Upper lobe of right lung (tissue), 1 donor: Measurements from ENCODE around the gene GNAO1. TPM values are rescaled to one million over a fixed set of nuclear protein-coding genes. Genes with fewer than 3 reads are reported as not detected.

Source experiments
- ATAC-seq: fragments of 200-7000 bp; cut with Tn5 transposase; one replicate; pipeline ENCODE4 v1.9.1; 2020; ENCODE audit warnings: mild to moderate bottlenecking, moderate library complexity
- DNase-seq: peaks from one replicate; pipeline ENCODE4 v3.0.0-alpha.2; 2020
- H3K27ac ChIP-seq: fragments of 200-600 bp; one replicate; pipeline ENCODE4 v1.8.0; 2022
- H3K27me3 ChIP-seq: fragments of 200-600 bp; one replicate; pipeline ENCODE4 v1.8.0; 2022; ENCODE audit warnings: mild to moderate bottlenecking
- H3K36me3 ChIP-seq: fragments of 200-600 bp; one replicate; pipeline ENCODE4 v1.8.0; 2022
- H3K4me1 ChIP-seq: fragments of 200-600 bp; one replicate; pipeline ENCODE4 v1.8.0; 2022
- H3K4me3 ChIP-seq: fragments of 200-600 bp; one replicate; pipeline ENCODE4 v1.8.0; 2022; ENCODE audit warnings: mild to moderate bottlenecking
- H3K9me3 ChIP-seq: fragments of 200-600 bp; one replicate; pipeline ENCODE4 v1.8.0; 2022
- CTCF ChIP-seq: fragments of 200-600 bp; IDR thresholded peaks from one replicate; pipeline ENCODE4 v1.8.0; 2022; ENCODE audit warnings: antibody characterized with exemption
- intact Hi-C: fragments of 100-400 bp; cut with DNase I; formaldehyde crosslinking; loops from one replicate; pipeline ENCODE4 v1.11.0; 2022
- total RNA-seq: library from RNA; stranded (reverse); fragmentation: NEBNext Ultra II Directional; extraction: Animal tissue kit (Norgen Biotek cat#: 25700); gene quantifications from one replicate; pipeline ENCODE4 v1.2.1, GENCODE V29; 2021
- donor health status: DM: no; HTN: yes; CAD: no; lungs with severe emphysema.

GNAO1 gene
- total RNA-seq, 1 donor from 2014 or later: 1.8 TPM

DNA sequence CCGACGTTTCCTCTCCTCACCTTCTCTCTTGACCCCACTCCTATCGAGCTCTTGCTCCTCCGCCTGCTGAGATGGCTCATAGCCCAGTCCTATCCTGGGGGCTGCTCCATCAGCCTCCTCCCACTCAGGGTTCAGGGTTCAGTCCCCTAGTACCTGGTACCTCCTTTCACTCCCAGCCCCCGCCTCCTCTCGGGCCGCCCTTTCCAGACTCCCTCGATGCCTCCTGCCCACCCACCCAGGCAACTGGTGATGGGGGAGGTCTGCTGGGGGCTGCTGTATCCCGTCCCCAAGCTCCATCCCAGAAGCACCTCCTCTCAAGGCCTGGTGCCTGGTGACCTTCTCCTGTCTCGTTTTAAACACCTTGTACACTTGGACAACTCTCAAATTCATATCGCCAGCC is 140.1 kb downstream of the GNAO1 start:
- DNase-seq: no peak

GRCh38 chr16:56331915-56332314 is 140.6 kb downstream of the GNAO1 start:
- no peak for TF ChIP-seq CTCF
- no peaks in the 10 kb centered on the region for H3K4me1 ChIP-seq
- H3K27ac ChIP-seq: no peak overlapping the region
- no peaks in the 10 kb centered on the region for H3K9me3 ChIP-seq
- no peaks in the 10 kb centered on the region for H3K36me3 ChIP-seq
- intact Hi-C loops: no loop called here
- H3K4me3 ChIP-seq: no peak overlapping the region
- no peaks in the 10 kb centered on the region for H3K27me3 ChIP-seq
- ATAC-seq (no peak), DNase-seq (no peak)

More for the DNA sequence above, 140.1 kb downstream of the GNAO1 start:
- TF ChIP-seq CTCF: no peak
- Histone ChIP-seq H3K4me1 (no peaks in the 10 kb centered on the region), H3K36me3 (no peaks in the 10 kb centered on the region), H3K4me3 (no peak overlapping the region), H3K27me3 (no peaks in the 10 kb centered on the region), H3K9me3 (no peaks in the 10 kb centered on the region), H3K27ac (no peak overlapping the region)
- intact Hi-C loops: no loop called here
- no peak for ATAC-seq

- TF ChIP-seq CTCF: peak; percentile 23
- ATAC-seq (peak; percentile 57), DNase-seq (peak; percentile 75)
Observed at GRCh38 chr16:56332464-56333079, 141.3 kb downstream of the GNAO1 start.

GRCh38 chr16:56334761-56335160 is 143.5 kb downstream of the GNAO1 start:
- intact Hi-C loops: no loop called here
- ATAC-seq (no peak), DNase-seq (no peak)

More at GRCh38 chr16:56332464-56333079, 141.3 kb downstream of the GNAO1 start:
- Histone ChIP-seq H3K9me3 (no peaks in the 10 kb centered on the region), H3K27ac (no peak overlapping the region), H3K27me3 (no peaks in the 10 kb centered on the region), H3K4me3 (no peak overlapping the region), H3K36me3 (no peaks in the 10 kb centered on the region), H3K4me1 (no peaks in the 10 kb centered on the region)
- intact Hi-C loops: no loop called here

DNA sequence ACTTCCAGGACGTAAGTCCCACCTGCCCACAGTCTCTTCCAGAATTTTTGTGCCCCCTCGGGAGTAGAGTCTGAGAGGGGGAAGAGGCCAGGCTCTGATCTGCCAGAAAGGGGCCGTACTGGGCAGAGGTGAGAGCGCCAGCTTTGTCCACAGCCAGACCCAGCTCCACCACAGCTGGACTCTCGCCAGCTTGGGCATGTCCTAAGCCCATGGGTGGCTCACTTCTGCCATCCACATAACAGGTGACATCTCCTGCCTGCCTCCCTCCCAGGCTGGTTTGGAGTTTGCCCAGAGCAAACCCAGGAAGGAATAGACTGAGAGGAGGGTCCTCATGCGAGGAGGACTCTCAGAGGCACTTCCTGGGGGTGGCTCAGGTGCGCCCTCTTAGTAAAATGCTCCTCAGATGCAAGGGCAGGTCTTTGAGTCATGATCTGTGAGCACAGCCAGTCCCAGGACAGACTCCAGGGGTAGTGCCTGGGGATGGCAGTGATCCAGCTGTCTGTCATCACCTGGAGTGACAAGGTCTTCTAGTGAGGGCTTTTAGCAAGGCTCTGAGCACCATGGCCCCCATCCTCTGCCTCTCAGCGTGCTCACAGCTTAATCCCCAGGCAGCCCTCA is 144.9 kb downstream of the GNAO1 start:
- no peak for TF ChIP-seq CTCF
- no peak overlapping the region for H3K4me3 ChIP-seq
- no peak overlapping the region for H3K27ac ChIP-seq
- no peaks in the 10 kb centered on the region for H3K9me3 ChIP-seq
- H3K27me3 ChIP-seq: no peaks in the 10 kb centered on the region
- DNase-seq: no peak
- H3K4me1 ChIP-seq: no peaks in the 10 kb centered on the region
- no peaks in the 10 kb centered on the region for H3K36me3 ChIP-seq
- intact Hi-C loops: no loop called here
- no peak for ATAC-seq

More at GRCh38 chr16:56334761-56335160, 143.5 kb downstream of the GNAO1 start:
- Histone ChIP-seq H3K4me3 (no peak overlapping the region), H3K27me3 (no peaks in the 10 kb centered on the region), H3K9me3 (no peaks in the 10 kb centered on the region), H3K36me3 (no peaks in the 10 kb centered on the region), H3K4me1 (no peaks in the 10 kb centered on the region), H3K27ac (no peak overlapping the region)
- no peak for TF ChIP-seq CTCF
